IMR-90 (cell line): ENCODE results near the gene FOXK2. TPM values are rescaled to one million over a fixed set of nuclear protein-coding genes. Genes with fewer than 3 reads are reported as not detected.
A peak's percentile ranks its signal among the peaks of the same experiment; 100 is the strongest.

ENCODE experiments used
- ATAC-seq: fragments of 200-7000 bp; cut with Tn5 transposase; 2 replicates; pipeline ENCODE4 v1.9.1; 2020; ENCODE audit warnings: low read depth, mild to moderate bottlenecking, moderate library complexity
- BruUV-seq: library from RNA; stranded (reverse); fragments of 400-500 nt; replicated peaks from 2 replicates; lab custom pipeline; 2021; lab: Mats Ljungman, UMichigan
- CTCF ChIA-PET: fragments of 300-600 bp; formaldehyde crosslinking; extraction: SDS; loops from one replicate; lab custom pipeline; 2021; ENCODE audit warnings: antibody characterized with exemption; lab: Yijun Ruan, JAX
- POLR2A ChIA-PET: fragments of 300-600 bp; sonication (Branson Sonifier 250); formaldehyde crosslinking; loops from one replicate; lab custom pipeline; 2022; ENCODE audit warnings: antibody characterized with exemption; ENCODE audit not compliant: unreplicated experiment; lab: Charles Lee
- DNase-seq: peaks from one replicate; pipeline ENCODE4 v3.0.0; 2013
- H2AFZ ChIP-seq: replicated peaks from 2 replicates; pipeline ENCODE3; 2013; ENCODE audit warnings: low read length, mild to moderate bottlenecking; ENCODE audit not compliant: poor library complexity
- H2AK5ac ChIP-seq: 2 replicates; pipeline ENCODE4 v1.6.1; 2013; ENCODE audit warnings: low read depth, low read length, inconsistent platforms
- H2AK9ac ChIP-seq: replicated peaks from 2 replicates; pipeline ENCODE3; 2013; ENCODE audit warnings: mild to moderate bottlenecking, low read depth, low read length, moderate library complexity; ENCODE audit not compliant: poor library complexity
- H2BK120ac ChIP-seq: 2 replicates; pipeline ENCODE4 v1.6.1; 2013; ENCODE audit warnings: low read depth, low read length, inconsistent platforms
- H2BK15ac ChIP-seq: 3 replicates; pipeline ENCODE4 v1.6.1; 2013; ENCODE audit warnings: low read depth, low read length, inconsistent platforms
- H2BK20ac ChIP-seq: 2 replicates; pipeline ENCODE4 v1.6.1; 2013; ENCODE audit warnings: low read depth, mild to moderate bottlenecking, inconsistent platforms, low read length, moderate library complexity
- H2BK5ac ChIP-seq: 2 replicates; pipeline ENCODE4 v1.6.1; 2013; ENCODE audit warnings: mild to moderate bottlenecking, low read depth, low read length, inconsistent platforms; ENCODE audit not compliant: poor library complexity, severe bottlenecking
- H3K14ac ChIP-seq: replicated peaks from 2 replicates; pipeline ENCODE4 v1.6.1; 2013; ENCODE audit warnings: low read depth, low read length, inconsistent platforms
- H3K18ac ChIP-seq: 2 replicates; pipeline ENCODE4 v1.6.1; 2013; ENCODE audit warnings: low read depth, low read length, control low read depth
- H3K23ac ChIP-seq: 2 replicates; pipeline ENCODE4 v1.6.1; 2013; ENCODE audit warnings: low read depth, low read length, inconsistent platforms
- H3K27ac ChIP-seq: 2 replicates; pipeline ENCODE4 v1.5.1; 2013; ENCODE audit warnings: mild to moderate bottlenecking, control low read depth, low read length; ENCODE audit not compliant: insufficient read depth
- H3K27me3 ChIP-seq: 2 replicates; pipeline ENCODE4 v1.6.1; 2013; ENCODE audit warnings: low read length; ENCODE audit not compliant: control insufficient read depth, insufficient read depth
- H3K36me3 ChIP-seq: 2 replicates; pipeline ENCODE4 v1.6.1; 2013; ENCODE audit warnings: low read length, mixed read lengths; ENCODE audit not compliant: control insufficient read depth, insufficient read depth
- H3K4ac ChIP-seq: 2 replicates; pipeline ENCODE4 v1.6.1; 2013; ENCODE audit warnings: low read depth, low read length, inconsistent platforms
- H3K4me1 ChIP-seq: 2 replicates; pipeline ENCODE4 v1.6.1; 2013; ENCODE audit warnings: low read length, mixed read lengths; ENCODE audit not compliant: control insufficient read depth, insufficient read depth
- H3K4me2 ChIP-seq: 2 replicates; pipeline ENCODE4 v1.6.1; 2013; ENCODE audit warnings: low read depth, mild to moderate bottlenecking, control low read depth, low read length, moderate library complexity
- H3K4me3 ChIP-seq: 2 replicates; pipeline ENCODE4 v1.5.1; 2013; ENCODE audit warnings: low read depth, mild to moderate bottlenecking, control low read depth, low read length, moderate library complexity; ENCODE audit not compliant: insufficient read depth
- H3K56ac ChIP-seq: 2 replicates; pipeline ENCODE4 v1.6.1; 2013; ENCODE audit warnings: low read length, inconsistent platforms; ENCODE audit not compliant: insufficient read depth; ENCODE audit errors: extremely low read depth
- H3K79me1 ChIP-seq, 2 experiments: 2 replicates each; pipeline ENCODE4 v1.6.1; 2013; ENCODE audit warnings: low read length in 2 of 2, inconsistent platforms in 1 of 2, low read depth in 1 of 2
- H3K9ac ChIP-seq: 2 replicates; pipeline ENCODE4 v1.6.1; 2013; ENCODE audit warnings: low read depth, low read length, control low read depth
- H3K9me1 ChIP-seq: 2 replicates; pipeline ENCODE4 v1.6.1; 2013; ENCODE audit warnings: low read length, inconsistent platforms; ENCODE audit not compliant: insufficient read depth
- H3K9me3 ChIP-seq: 2 replicates; pipeline ENCODE4 v1.6.1; 2013; ENCODE audit warnings: low read length; ENCODE audit not compliant: control insufficient read depth, insufficient read depth
- H4K20me1 ChIP-seq: 2 replicates; pipeline ENCODE4 v1.6.1; 2013; ENCODE audit warnings: low read length, inconsistent platforms; ENCODE audit not compliant: insufficient read depth
- H4K5ac ChIP-seq: 2 replicates; pipeline ENCODE4 v1.6.1; 2013; ENCODE audit warnings: mild to moderate bottlenecking, low read depth, low read length, control low read depth
- H4K8ac ChIP-seq, 2 experiments: 2 replicates each; pipeline ENCODE4 v1.6.1; 2013; ENCODE audit warnings: low read depth in 2 of 2, low read length in 2 of 2, control low read depth in 1 of 2, inconsistent platforms in 1 of 2
- H4K91ac ChIP-seq: 2 replicates; pipeline ENCODE4 v1.6.1; 2013; ENCODE audit warnings: low read depth, low read length, inconsistent platforms; ENCODE audit not compliant: insufficient read depth
- CHD1 ChIP-seq: IDR thresholded peaks from 2 replicates; pipeline ENCODE4 v1.6.1; 2012; ENCODE audit warnings: low read depth, low read length, improper control_type of control experiment
- RCOR1 ChIP-seq: IDR thresholded peaks from 2 replicates; pipeline ENCODE4 v1.6.1; 2012; ENCODE audit warnings: mild to moderate bottlenecking, low read length, improper control_type of control experiment; ENCODE audit not compliant: insufficient replicate concordance
- RFX5 ChIP-seq: IDR thresholded peaks from 2 replicates; pipeline ENCODE4 v1.8.0; 2012; ENCODE audit warnings: low read depth, mild to moderate bottlenecking, low read length, moderate library complexity
- WGBS, 2 experiments: methylation state at CpG; one replicate each; pipeline versions ENCODE4 v1.1.5 to v1.1.7; 2013; ENCODE audit warnings: missing lambda C conversion rate in 2 of 2; ENCODE audit not compliant: insufficient read length in 1 of 2; ENCODE audit errors: extremely low coverage in 2 of 2; 5-methylcytosine and 5-hydroxymethylcytosine counted together
- dilution Hi-C: fragments of 300-500 bp; cut with HindIII; formaldehyde crosslinking; loops from one replicate; pipeline ENCODE4 v1.14.3; 2018; ENCODE audit warnings: low sequenced_read_pairs; ENCODE audit not compliant: unreplicated experiment
- in situ Hi-C: fragments of 300-500 bp; cut with MboI; formaldehyde crosslinking; loops from 3 replicates; pipeline ENCODE4 v1.14.3; 2019; ENCODE audit warnings: low sequenced_read_pairs, inconsistent platforms, mixed read lengths
- intact Hi-C: fragments of 100-400 bp; cut with micrococcal nuclease; formaldehyde crosslinking; loops from 2 replicates; pipeline ENCODE4 v1.10.0; 2022
- polyA plus RNA-seq, 3 experiments: library from polyadenylated mRNA; depleted of rRNA; stranded (reverse); fragments of >200 nt; gene quantifications; 2 replicates each; pipeline ENCODE4 v1.2.3, GENCODE V29; 2012; ENCODE audit warnings: low replicate concordance in 1 of 3
- total RNA-seq: library from RNA; depleted of rRNA; stranded (reverse); fragments of >200 nt; gene quantifications from 2 replicates; pipeline ENCODE4 v1.2.3, GENCODE V29; 2012

Gene FOXK2
- total and polyA plus RNA-seq, 2 of the 4 experiments (the other 2 are of a cell fraction), result 12.5 to 20.0 TPM

DNA sequence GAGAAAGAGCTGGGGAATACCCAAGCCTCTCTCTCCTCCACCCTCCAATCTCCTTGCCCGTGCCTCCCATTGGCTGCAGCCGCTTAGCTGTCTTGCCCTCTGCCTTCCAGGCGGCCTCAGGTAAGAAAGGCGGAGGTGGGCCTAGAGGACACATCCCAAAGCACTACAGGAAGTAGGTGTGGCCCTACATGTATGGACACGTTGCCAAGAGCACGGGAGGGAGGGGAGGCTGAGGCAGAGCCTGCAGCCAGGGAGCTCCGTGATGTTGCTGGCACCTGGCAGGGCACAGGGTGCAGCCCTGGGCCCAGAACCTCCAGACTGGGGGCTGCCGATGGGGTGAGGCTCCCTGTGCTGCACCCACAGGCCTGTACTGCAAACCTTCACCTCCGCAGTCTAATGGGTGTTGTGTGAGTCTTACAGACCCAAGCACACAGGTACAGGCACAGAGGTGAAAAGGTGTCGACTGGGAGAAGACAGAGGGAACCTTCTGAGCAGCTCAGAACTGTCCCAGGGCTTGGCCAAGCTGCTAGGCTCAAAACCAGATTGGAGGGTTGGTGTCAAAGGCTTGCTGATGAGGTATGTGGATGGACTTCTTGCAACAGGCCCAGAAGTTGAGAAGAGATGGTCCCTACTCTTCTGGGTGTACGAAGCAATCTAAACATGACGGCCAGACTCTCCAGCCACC, 23.5 kb upstream of the FOXK2 start:
- in situ Hi-C loops, result no loop called here
- ATAC-seq, result no peak
- WGBS, 2 experiments, result 95% methylated on average over 4 of the region's 12 CpGs; no CpG with 5 or more reads in 1 of the 2 experiments
- no peak for DNase-seq
- Histone ChIP-seq H2AK9ac (peak overlapping the region; percentile 22), H4K91ac (no peak overlapping the region), H3K18ac (no peak overlapping the region), H4K8ac (no peak overlapping the region), H2BK120ac (no peak overlapping the region), H3K9me1 (peaks cover 8% of the 10 kb centered on the region), H3K4ac (peak overlapping the region; percentile 43; the same call in 1 of the 2 replicates), H3K23ac (no peak overlapping the region), H3K36me3 (no peaks in the 10 kb centered on the region), H3K9ac (no peak overlapping the region), H2AK5ac (peak overlapping the region; percentile 46; the same call in 1 of the 2 replicates), H3K14ac (no peak overlapping the region), H3K79me1 (peaks cover 0 to 5% of the 10 kb centered on the region in 2 experiments; a peak in 1 of 4 replicates), H3K27me3 (no peaks in the 10 kb centered on the region), H4K5ac (no peak overlapping the region), H4K20me1 (peaks cover 12% of the 10 kb centered on the region; the same call in 1 of the 2 replicates), H3K9me3 (no peaks in the 10 kb centered on the region), H3K56ac (no peak overlapping the region), H2AFZ (no peak overlapping the region), H2BK15ac (no peak overlapping the region), H2BK5ac (no peak overlapping the region), H3K27ac (no peak overlapping the region), H3K4me2 (no peak overlapping the region), H2BK20ac (no peak overlapping the region), H3K4me1 (peaks cover 11% of the 10 kb centered on the region), H3K4me3 (no peak overlapping the region)
- ChIA-PET POLR2A (no interaction called here), CTCF (no interaction called here)
- BruUV-seq, result no TSS peak
- TF ChIP-seq RCOR1, result no peak
- TF ChIP-seq CHD1, result no peak
- no peak for TF ChIP-seq RFX5
- dilution Hi-C loops, result no loop called here
- intact Hi-C loops, result loop anchor here (2.0 to 5.0 kb wide), 2 partner anchors 23 to 36 kb away; partner anchors contain the start of gene FOXK2
